ENCODE data around the gene BOD1L1.

Gene BOD1L1

DNA sequence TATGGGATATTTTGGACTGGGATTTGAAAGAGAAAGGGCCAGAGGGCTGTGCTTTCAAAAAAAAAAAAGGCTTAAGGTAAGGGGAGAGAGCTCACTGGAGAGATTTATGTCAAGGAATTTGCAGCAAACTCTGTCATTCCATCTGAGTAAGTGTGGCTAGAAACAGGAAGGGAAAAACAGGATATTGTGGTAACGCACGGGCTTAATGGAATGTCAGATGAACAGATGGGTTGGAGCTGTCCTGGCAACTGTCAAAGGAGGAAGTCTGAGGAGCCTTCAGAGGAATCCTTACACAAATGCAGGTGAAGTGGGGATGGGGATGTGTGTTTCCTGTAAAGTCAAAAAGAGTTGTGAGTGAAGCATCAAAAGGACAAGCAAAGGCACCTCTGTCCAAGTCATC, 68.1 kb downstream of the BOD1L1 start (continued):
- TF ChIP-seq, protein P1, sequence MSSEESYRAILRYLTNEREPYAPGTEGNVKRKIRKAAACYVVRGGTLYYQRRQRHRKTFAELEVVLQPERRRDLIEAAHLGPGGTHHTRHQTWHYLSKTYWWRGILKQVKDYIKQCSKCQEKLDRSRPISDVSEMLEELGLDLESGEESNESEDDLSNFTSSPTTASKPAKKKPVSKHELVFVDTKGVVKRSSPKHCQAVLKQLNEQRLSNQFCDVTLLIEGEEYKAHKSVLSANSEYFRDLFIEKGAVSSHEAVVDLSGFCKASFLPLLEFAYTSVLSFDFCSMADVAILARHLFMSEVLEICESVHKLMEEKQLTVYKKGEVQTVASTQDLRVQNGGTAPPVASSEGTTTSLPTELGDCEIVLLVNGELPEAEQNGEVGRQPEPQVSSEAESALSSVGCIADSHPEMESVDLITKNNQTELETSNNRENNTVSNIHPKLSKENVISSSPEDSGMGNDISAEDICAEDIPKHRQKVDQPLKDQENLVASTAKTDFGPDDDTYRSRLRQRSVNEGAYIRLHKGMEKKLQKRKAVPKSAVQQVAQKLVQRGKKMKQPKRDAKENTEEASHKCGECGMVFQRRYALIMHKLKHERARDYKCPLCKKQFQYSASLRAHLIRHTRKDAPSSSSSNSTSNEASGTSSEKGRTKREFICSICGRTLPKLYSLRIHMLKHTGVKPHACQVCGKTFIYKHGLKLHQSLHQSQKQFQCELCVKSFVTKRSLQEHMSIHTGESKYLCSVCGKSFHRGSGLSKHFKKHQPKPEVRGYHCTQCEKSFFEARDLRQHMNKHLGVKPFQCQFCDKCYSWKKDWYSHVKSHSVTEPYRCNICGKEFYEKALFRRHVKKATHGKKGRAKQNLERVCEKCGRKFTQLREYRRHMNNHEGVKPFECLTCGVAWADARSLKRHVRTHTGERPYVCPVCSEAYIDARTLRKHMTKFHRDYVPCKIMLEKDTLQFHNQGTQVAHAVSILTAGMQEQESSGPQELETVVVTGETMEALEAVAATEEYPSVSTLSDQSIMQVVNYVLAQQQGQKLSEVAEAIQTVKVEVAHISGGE (tag by site-specific recombination; conservative IDR thresholded peaks at IDR 0.05; ENCODE audit: low read depth): no peak
- TF ChIP-seq ZNF843 (tag by site-specific recombination; IDR thresholded peaks at IDR 0.05) (no peak), ZNF248 (tag by site-specific recombination; IDR thresholded peaks at IDR 0.05) (no peak), OSR2 (tag by site-specific recombination; IDR thresholded peaks at IDR 0.05) (no peak), MYNN (tag by site-specific recombination; IDR thresholded peaks at IDR 0.05; ENCODE audit: borderline replicate concordance) (no peak), ZEB2 (tag by site-specific recombination; IDR thresholded peaks at IDR 0.05) (no peak), ZNF707 (tag by site-specific recombination; IDR thresholded peaks at IDR 0.05) (no peak), ZNF274 (IDR thresholded peaks at IDR 0.05; ENCODE audit: low read length) (no peak), ZNF274 (tag by site-specific recombination; IDR thresholded peaks at IDR 0.05; ENCODE audit: borderline replicate concordance) (no peak)
- TF ChIP-seq, protein P2, sequence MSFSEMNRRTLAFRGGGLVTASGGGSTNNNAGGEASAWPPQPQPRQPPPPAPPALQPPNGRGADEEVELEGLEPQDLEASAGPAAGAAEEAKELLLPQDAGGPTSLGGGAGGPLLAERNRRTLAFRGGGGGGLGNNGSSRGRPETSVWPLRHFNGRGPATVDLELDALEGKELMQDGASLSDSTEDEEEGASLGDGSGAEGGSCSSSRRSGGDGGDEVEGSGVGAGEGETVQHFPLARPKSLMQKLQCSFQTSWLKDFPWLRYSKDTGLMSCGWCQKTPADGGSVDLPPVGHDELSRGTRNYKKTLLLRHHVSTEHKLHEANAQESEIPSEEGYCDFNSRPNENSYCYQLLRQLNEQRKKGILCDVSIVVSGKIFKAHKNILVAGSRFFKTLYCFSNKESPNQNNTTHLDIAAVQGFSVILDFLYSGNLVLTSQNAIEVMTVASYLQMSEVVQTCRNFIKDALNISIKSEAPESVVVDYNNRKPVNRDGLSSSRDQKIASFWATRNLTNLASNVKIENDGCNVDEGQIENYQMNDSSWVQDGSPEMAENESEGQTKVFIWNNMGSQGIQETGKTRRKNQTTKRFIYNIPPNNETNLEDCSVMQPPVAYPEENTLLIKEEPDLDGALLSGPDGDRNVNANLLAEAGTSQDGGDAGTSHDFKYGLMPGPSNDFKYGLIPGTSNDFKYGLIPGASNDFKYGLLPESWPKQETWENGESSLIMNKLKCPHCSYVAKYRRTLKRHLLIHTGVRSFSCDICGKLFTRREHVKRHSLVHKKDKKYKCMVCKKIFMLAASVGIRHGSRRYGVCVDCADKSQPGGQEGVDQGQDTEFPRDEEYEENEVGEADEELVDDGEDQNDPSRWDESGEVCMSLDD (tag by site-specific recombination; IDR thresholded peaks at IDR 0.05): no peak

- CTCF ChIA-PET: interaction anchor here (0.7 kb wide), 2 partner anchors 9 to 707 kb away, joined by 3 read pairs; no protein-coding TSS in a partner anchor
- POLR2A ChIA-PET: no interaction called here
These were observed 68.6 kb downstream of the BOD1L1 start for GRCh38 chr4:13558881-13559280.

DNA sequence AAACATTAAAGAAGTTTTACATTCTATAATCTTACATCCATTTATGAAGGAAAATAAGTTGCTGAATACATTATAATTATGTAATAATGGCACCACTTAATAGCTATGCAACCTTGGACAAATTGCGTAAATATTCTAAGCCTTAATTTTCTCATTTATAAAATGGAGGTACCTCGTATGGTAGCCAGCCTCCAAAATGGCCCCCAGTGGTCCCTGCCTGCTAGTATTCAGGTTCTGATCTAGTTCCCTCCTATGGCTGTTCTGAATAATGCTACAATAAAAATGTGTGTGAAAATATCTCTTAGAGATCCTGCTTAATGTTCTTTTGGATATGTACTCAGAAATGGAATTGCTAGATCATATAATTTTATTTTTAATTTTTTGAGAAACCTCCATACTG, 72.2 kb downstream of the BOD1L1 start:
- Histone ChIP-seq H3K4me1 (ENCODE audit: control insufficient read depth, insufficient read depth, low read length) (no peaks in the 10 kb centered on the region), H3K9me3 (ENCODE audit: control insufficient read depth, insufficient read depth, low read depth, low read length) (no peaks in the 10 kb centered on the region), H3K27ac (ENCODE audit: extremely low read depth, low read depth, low read length) (no peak overlapping the region), H3K4me3 (ENCODE audit: low read depth, low read length) (no peak overlapping the region), H3K36me3 (ENCODE audit: control insufficient read depth in 2 of 2, insufficient read depth in 1 of 2, low read length in 2 of 2) (no peaks in the 10 kb centered on the region)
- TF ChIP-seq ZNF473 (tag by site-specific recombination; IDR thresholded peaks at IDR 0.05) (no peak), ZNF654 (tag by site-specific recombination; IDR thresholded peaks at IDR 0.05; ENCODE audit: low read depth) (no peak), ZBTB49 (tag by site-specific recombination; IDR thresholded peaks at IDR 0.05; ENCODE audit: low read depth) (no peak), ZFHX2 (tag by site-specific recombination; conservative IDR thresholded peaks at IDR 0.05) (no peak), ZNF555 (tag by site-specific recombination; conservative IDR thresholded peaks at IDR 0.05) (no peak)
- TF ChIP-seq, protein P3, sequence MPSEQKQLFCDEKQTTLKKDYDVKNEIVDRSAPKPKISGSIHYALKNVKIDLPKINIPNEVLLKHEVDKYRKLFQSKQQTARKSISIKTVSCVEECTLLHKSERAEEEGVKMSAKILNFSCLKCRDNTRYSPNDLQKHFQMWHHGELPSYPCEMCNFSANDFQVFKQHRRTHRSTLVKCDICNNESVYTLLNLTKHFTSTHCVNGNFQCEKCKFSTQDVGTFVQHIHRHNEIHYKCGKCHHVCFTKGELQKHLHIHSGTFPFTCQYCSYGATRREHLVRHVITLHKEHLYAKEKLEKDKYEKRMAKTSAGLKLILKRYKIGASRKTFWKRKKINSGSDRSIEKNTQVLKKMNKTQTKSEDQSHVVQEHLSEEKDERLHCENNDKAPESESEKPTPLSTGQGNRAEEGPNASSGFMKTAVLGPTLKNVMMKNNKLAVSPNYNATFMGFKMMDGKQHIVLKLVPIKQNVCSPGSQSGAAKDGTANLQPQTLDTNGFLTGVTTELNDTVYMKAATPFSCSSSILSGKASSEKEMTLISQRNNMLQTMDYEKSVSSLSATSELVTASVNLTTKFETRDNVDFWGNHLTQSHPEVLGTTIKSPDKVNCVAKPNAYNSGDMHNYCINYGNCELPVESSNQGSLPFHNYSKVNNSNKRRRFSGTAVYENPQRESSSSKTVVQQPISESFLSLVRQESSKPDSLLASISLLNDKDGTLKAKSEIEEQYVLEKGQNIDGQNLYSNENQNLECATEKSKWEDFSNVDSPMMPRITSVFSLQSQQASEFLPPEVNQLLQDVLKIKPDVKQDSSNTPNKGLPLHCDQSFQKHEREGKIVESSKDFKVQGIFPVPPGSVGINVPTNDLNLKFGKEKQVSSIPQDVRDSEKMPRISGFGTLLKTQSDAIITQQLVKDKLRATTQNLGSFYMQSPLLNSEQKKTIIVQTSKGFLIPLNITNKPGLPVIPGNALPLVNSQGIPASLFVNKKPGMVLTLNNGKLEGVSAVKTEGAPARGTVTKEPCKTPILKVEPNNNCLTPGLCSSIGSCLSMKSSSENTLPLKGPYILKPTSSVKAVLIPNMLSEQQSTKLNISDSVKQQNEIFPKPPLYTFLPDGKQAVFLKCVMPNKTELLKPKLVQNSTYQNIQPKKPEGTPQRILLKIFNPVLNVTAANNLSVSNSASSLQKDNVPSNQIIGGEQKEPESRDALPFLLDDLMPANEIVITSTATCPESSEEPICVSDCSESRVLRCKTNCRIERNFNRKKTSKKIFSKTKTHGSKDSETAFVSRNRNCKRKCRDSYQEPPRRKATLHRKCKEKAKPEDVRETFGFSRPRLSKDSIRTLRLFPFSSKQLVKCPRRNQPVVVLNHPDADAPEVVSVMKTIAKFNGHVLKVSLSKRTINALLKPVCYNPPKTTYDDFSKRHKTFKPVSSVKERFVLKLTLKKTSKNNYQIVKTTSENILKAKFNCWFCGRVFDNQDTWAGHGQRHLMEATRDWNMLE (tag by site-specific recombination; conservative IDR thresholded peaks at IDR 0.05; ENCODE audit: low read depth): no peak
- TF ChIP-seq, protein P4, sequence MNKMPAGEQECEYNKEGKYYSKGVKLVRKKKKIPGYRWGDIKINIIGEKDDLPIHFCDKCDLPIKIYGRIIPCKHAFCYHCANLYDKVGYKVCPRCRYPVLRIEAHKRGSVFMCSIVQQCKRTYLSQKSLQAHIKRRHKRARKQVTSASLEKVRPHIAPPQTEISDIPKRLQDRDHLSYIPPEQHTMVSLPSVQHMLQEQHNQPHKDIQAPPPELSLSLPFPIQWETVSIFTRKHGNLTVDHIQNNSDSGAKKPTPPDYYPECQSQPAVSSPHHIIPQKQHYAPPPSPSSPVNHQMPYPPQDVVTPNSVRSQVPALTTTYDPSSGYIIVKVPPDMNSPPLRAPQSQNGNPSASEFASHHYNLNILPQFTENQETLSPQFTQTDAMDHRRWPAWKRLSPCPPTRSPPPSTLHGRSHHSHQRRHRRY (tag by site-specific recombination; IDR thresholded peaks at IDR 0.05): no peak
- ChIA-PET CTCF (no interaction called here), POLR2A (no interaction called here)

More at GRCh38 chr4:13558881-13559280, 68.6 kb downstream of the BOD1L1 start:
- Histone ChIP-seq H3K9me3 (ENCODE audit: control insufficient read depth, insufficient read depth, low read depth, low read length) (no peaks in the 10 kb centered on the region), H3K4me1 (ENCODE audit: control insufficient read depth, insufficient read depth, low read length) (no peaks in the 10 kb centered on the region), H3K4me3 (ENCODE audit: low read depth, low read length) (no peak overlapping the region), H3K36me3 (ENCODE audit: control insufficient read depth in 2 of 2, insufficient read depth in 1 of 2, low read length in 2 of 2) (no peaks in the 10 kb centered on the region), H3K27ac (ENCODE audit: extremely low read depth, low read depth, low read length) (no peak overlapping the region)
- TF ChIP-seq ZNF132 (tag by site-specific recombination; IDR thresholded peaks at IDR 0.05; ENCODE audit: borderline replicate concordance): no peak
